Fibroblast of skin of abdomen (primary cell): ENCODE results near the gene S100A3. TPM values are rescaled to one million over a fixed set of nuclear protein-coding genes. Genes with fewer than 3 reads are reported as not detected.
"Not testable (repeated sequence)": the region's sequence is repeated elsewhere in the genome, so short reads cannot be mapped to it uniquely, and the experiment has no call there.

Experiments
- DNase-seq: peaks from one replicate; pipeline ENCODE4 v3.0.0-alpha.2; 2013
- polyA plus RNA-seq, 2 experiments: library from polyadenylated mRNA; unstranded; fragments of 120-200 nt; gene quantifications; one replicate each; pipeline ENCODE4 v1.2.1, GENCODE V29; 2013; ENCODE audit not compliant: insufficient read length in 2 of 2

Gene S100A3
- 5.6 TPM for polyA plus RNA-seq (2013, experiment 1 of 2; ENCODE audit: insufficient read length)
- 5.5 TPM for polyA plus RNA-seq (2013, experiment 2 of 2; ENCODE audit: insufficient read length)

DNA sequence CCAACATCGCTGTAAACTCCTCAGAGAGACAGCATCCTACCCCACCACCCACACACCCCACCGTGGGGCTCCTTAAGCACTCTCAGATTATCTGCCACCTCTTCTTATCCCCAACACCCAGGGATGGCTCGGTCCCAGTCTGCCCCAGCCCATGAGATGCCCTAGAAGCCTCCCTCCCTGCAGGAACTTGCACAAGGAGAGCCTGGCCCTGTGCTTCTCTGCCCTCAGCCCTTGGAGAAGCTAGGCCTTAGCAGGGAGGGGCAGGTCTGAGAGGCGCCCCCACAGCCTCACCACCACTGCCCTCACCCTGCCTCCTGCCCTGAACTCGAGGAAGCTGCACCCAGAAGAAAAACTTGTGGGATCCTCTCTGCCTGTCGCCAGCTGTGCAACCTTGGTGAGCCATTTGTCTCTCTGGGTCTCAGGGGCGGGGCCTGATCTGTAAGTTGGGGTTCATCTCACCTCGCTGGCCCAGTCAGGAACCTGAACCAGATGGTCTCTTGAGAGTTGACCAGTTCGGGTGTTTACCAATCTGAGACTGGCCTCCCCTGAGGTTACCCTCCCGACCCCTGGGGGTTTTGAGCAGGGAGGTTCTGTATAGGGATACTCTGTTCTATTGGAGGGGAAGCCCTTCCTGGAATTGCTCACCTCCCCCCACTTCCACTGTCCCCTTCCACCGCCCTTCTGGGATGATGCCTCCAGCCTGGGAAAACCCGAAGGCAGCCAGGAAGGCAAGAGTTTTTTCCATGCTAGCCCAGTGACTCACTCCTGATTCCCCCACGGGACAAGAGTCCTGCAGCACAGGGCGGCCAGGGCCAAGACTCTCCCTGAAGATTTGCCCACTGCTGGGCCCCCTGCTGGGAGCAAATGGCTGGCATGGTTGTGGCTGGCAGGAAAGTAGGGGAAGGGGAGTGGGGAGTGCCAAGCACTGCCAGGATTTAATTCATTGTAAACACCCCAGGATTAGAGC, at the start of gene S100A3:
S100A3 (minus strand) TSS at position 537 of the 967 bp plus-strand sequence. CDS start 773 bp downstream, outside the sequence.
- DNase-seq: peak; percentile 90

DNA sequence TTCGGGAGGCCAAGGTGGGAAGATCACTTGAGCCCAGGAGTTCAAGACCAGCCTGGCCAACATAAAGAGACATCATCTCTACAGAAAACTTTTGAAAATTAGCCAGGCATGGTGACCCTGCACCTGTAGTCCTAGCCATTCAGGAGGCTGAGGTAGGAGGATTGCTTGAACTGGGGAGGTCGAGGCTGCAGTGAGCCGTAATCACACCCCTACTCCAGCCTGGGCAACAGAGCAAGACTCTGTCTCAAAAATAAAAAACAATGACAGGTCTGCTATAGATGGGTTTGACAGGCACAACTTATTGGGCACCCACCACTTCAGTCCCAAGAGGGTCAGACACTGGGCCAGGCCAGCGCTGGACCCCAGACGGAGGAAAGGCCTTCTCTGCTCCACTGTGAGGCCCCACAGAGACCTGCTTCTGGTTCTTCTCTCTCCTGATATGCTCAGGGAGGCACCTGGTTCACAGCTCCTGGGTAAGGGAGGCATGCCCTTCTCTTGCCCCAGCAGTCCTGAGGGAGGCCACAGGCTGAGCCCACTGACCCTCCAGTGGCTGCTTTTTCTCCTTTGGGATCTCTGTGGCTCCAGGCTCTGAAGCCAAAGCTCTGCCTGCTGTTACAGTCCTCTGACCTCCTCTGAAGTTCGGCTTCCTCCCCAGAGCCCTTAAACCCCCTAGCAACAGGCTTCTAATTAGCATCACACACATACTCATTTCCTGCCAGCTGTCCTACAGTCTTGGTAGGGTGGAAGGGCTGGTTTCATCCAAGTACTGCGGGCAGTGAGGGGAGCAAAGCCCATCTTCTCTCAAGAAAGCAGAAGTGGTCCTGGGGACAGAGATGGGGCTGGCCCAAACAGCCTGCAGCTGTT, 49.5 kb upstream of the S100A3 start:
- peak; percentile 75 for DNase-seq

- DNase-seq: no peak
Observed at GRCh38 chr1:153597206-153597605, 48.1 kb upstream of the S100A3 start.

DNA sequence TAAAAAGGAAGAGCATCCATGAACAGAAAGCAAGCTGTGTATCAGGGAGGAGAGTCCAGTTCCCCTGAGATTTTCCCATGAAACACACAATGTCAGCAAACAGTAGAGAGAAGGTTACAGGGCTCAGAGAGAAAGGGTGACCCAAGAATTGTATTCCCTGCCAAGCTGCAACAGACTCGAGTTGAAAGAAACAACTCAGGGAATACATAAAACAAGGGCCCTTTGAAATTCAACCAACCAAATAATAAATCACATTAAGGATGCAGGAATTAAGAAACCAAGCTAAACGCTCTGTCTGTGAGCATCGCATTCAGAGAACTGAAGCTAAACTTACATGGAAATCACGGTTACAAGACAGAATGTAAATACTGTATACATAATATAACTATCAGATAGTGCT, 43.7 kb upstream of the S100A3 start:
- DNase-seq: no peak

- no peak for DNase-seq
Observed at GRCh38 chr1:153588482-153588881, 39.4 kb upstream of the S100A3 start.

- DNase-seq: not testable (repeated sequence)
Observed at GRCh38 chr1:153588033-153588432, 39.0 kb upstream of the S100A3 start.

- no peak for DNase-seq
Observed at GRCh38 chr1:153587314-153587713, 38.3 kb upstream of the S100A3 start.

- DNase-seq: no peak
Observed at GRCh38 chr1:153586347-153586746, 37.3 kb upstream of the S100A3 start.

DNA sequence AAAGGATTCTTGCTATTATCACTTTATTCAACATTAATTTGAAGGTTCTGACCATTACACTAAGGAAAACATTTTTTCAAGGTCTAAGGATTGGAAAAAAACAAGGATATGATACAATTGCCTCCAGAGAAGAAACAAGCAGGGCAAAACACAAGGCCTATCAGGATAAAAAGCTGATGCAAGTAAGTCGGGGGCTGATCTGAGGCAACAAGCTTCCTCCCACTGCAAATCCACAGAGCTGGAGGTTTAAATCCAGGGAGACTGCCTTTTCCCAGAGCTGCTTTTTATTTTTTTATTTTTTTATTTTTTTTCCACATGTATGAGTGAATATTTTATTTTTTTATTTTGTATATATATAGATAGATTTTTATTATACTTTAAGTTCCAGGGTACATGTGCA, 35.9 kb upstream of the S100A3 start:
- DNase-seq: no peak

- peak; percentile 22 for DNase-seq
Observed at GRCh38 chr1:153583976-153584375, 34.9 kb upstream of the S100A3 start.

GRCh38 chr1:153583514-153583913, 34.5 kb upstream of the S100A3 start:
- DNase-seq: not testable (repeated sequence)

DNA sequence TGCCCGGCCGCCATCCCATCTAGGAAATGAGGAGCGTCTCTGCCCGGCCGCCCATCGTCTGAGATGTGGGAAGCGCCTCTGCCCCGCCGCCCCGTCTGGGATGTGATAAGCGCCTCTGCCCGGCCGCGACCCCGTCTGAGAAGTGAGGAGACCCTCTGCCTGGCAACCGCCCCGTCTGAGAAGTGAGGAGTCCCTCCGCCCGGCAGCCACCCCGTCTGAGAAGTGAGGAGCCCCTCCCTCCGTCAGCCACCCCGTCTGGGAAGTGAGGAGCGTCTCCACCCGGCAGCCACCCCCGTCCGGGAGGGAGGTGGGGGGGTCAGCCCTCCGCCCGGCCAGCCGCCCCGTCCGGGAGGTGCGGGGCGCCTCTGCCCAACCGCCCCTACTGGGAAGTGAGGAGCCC, 33.8 kb upstream of the S100A3 start:
- not testable (repeated sequence) for DNase-seq

DNA sequence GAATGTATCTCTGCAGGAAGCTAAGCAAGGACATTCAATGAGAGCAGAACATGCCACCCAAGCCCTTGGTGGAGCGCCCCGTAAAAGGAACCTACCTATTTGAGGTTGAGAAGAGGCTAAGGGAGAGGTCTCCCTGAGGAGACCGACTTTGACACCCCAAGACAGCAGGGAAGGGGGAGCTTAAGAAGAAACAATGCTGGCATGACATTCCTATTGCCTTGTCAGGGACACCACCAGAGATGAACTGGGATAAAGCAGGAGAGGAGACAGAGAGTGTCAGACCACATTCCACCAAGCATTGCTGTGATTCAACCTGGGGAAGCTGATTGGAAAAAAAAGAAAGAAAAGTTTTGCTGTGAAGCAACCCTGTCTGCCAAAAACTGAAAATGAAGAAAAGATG, 29.9 kb upstream of the S100A3 start:
- peak; percentile 39 for DNase-seq

DNA sequence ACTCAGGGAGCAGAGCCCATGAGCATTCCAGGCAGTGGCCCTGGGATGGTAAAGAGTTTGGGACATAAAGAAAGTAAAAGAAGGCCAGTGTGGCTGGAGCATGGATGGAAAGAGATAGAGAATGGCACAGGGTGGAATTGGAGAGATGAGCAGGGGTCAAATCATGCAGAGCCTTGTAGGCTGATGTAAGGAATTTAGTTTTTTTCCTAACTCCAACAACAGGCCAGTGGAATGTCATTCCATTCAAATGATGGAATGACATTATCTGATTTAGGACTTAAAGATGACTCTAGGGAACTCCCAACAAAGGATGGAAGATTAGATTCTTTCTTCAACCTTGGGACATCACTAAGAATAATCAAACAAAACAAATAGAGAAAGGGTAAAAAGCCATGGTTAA, 29.4 kb upstream of the S100A3 start:
- DNase-seq: peak; percentile 75

GRCh38 chr1:153577624-153578051, 28.6 kb upstream of the S100A3 start:
- no peak for DNase-seq

DNA sequence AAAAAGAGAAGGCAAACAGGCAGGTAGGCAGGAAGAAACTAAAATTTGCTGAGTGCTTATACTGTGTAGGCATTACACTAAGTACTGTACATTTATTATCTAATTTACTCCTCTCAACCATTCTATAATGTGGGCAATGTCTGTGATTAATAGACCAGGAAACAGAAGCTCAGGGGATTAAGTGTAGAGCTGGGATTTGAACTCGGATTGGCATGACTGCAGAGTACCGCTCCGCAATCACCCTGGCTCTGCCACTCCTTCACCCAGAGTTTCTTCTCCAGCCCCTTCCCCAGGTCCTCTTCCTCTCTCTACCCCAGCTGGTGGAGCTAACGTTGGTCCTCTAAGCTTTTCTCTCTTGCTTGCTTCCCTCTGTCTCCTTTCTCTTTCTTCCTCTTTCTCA, 28.1 kb upstream of the S100A3 start:
- DNase-seq: no peak

- not testable (repeated sequence) for DNase-seq
Observed at GRCh38 chr1:153575497-153575896, 26.4 kb upstream of the S100A3 start.

- not testable (repeated sequence) for DNase-seq
Observed at GRCh38 chr1:153575081-153575491, 26.0 kb upstream of the S100A3 start.

- DNase-seq: no peak
Observed at GRCh38 chr1:153573351-153573750, 24.3 kb upstream of the S100A3 start.

GRCh38 chr1:153572569-153573015, 23.5 kb upstream of the S100A3 start:
- DNase-seq: peak; percentile 80

DNA sequence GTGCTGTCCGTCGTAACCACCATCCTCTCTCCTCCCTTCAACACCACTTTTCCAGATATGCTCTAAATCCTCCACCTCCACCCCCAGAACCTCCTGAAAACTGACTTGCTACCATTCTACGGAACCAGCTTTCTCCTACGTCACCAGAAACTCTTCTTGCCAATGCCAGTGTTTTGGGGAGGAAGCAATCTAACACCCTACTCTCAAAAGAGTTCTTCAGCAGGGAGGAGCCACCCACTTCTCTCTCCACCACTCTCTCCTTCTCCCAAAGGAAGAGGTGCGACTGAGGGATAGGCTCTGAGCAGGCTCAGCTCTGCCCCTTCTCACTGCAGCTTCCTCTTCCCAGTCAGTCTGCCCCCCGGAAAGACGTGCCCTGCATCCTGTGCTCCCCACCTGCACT, 22.6 kb upstream of the S100A3 start:
- no peak for DNase-seq

- DNase-seq: no peak
Observed at GRCh38 chr1:153570874-153571273, 21.8 kb upstream of the S100A3 start.

DNA sequence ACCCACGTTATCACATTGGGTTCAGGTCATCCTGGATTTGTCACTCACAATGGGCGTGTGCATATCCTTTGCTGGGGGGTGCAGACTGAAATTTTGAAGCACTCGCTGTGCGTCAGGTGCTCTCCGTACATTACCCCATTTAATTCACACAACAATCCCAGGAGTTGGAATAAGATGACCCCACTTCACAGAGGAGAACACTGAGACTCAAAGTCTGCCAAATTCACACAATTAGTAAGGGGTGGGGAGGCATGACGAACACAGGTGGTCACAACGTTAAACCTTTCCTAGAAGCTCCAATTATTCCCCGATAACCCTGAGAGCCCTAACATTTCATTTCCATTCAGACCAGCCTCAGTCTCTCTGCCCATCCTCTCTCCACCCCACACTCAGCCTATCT, 20.4 kb upstream of the S100A3 start:
- no peak for DNase-seq
